Stomach (tissue), 9 donors: ENCODE data around the gene HLA-DOA. TPM values are rescaled to one million over a fixed set of nuclear protein-coding genes. Genes with fewer than 3 reads are reported as not detected.

Source experiments
- DNase-seq, 2 donors: peaks; one replicate each; pipeline versions ENCODE4 v3.0.0 to v3.0.0-alpha.2; 2013 to 2019
- H3K27ac ChIP-seq, 5 donors: fragments of 200-600 bp in 4 of 5; sonication (generic) in 4 of 5; one replicate each; pipeline ENCODE4 v1.5.1; 2013 to 2019; ENCODE audit warnings: mild to moderate bottlenecking in 1 of 5, moderate library complexity in 1 of 5
- H3K27me3 ChIP-seq, 3 donors: fragments of 200-600 bp; sonication (generic); one replicate each; pipeline ENCODE4 v1.5.1; 2017 to 2019; ENCODE audit warnings: mixed run types in 1 of 3
- H3K36me3 ChIP-seq, 4 donors: fragments of 200-600 bp; sonication (generic); 1 replicate in 3 of 4; 2 replicates in 1 of 4; pipeline ENCODE4 v1.5.1; 2016 to 2019
- H3K4me1 ChIP-seq, 4 donors: fragments of 200-600 bp; sonication (generic); one replicate each; pipeline ENCODE4 v1.5.1; 2016 to 2019
- H3K4me3 ChIP-seq, 4 donors: fragments of 200-600 bp; sonication (generic) in 3 of 4; one replicate each; pipeline ENCODE4 v1.5.1; 2016 to 2019; ENCODE audit warnings: mild to moderate bottlenecking in 1 of 4
- H3K9me3 ChIP-seq, 4 donors: fragments of 200-600 bp; sonication (generic); one replicate each; pipeline ENCODE4 v1.5.1; 2016 to 2019
- EP300 ChIP-seq: sonication (generic); formaldehyde crosslinking; IDR thresholded peaks from one replicate; pipeline ENCODE4 v1.6.1; 2017; ENCODE audit warnings: antibody characterized with exemption
- POLR2A ChIP-seq, 4 donors: fragments of 450-650 bp; IDR thresholded peaks; one replicate each; pipeline ENCODE4 v1.6.1; 2016; ENCODE audit warnings: antibody characterized with exemption in 4 of 4, control low read depth in 2 of 4, mild to moderate bottlenecking in 1 of 4, moderate library complexity in 1 of 4
- POLR2AphosphoS5 ChIP-seq, 3 donors: sonication (generic); formaldehyde crosslinking; IDR thresholded peaks; one replicate each; pipeline ENCODE4 v1.6.1; 2016; ENCODE audit warnings: antibody characterized with exemption in 3 of 3
- WGBS, 5 donors: extraction: QIAGEN DNeasy Blood & Tissue Kit in 3 of 5; methylation state at CpG; one replicate each; pipeline versions ENCODE4 v1.1.5 to v1.1.7; 2013 to 2018; 5-methylcytosine and 5-hydroxymethylcytosine counted together
- intact Hi-C: fragments of 100-400 bp; cut with DNase I; formaldehyde crosslinking; loops from one replicate; pipeline ENCODE4 v1.15.1; 2023; ENCODE audit warnings: low total_unique reads
- polyA plus RNA-seq, 3 donors: library from polyadenylated mRNA; stranded (reverse); fragments of 200-250 nt; gene quantifications; one replicate each; pipeline ENCODE4 v1.2.3, GENCODE V29; 2013
- total RNA-seq, 5 donors: library from RNA; depleted of rRNA; stranded (reverse); fragments of >200 nt; gene quantifications; one replicate each; pipeline versions ENCODE4 v1.1.0 to v1.2.3, GENCODE V29; 2014 to 2016
- TF ChIP-seq, protein P1 (sequence below), 7 experiments: fragments of 450-650 bp in 4 of 7; fragments of 200-600 bp in 3 of 7; sonication (generic) in 3 of 7; IDR thresholded peaks; one replicate each; pipeline ENCODE4 v1.5.1; 2016 to 2019; ENCODE audit warnings: antibody characterized with exemption in 7 of 7, control low read depth in 2 of 7, mild to moderate bottlenecking in 1 of 7
- donor health status: healthy with polysubstance abuse.
- donor health status: Bipolar disorder and iron deficiency.
- donor health status: healthy.

Gene HLA-DOA
- total and polyA plus RNA-seq, 8 donors = 0.45 to 3.9 (median 0.92) TPM; not detected in 1

GRCh38 chr6:32995448-32995847 is 13.9 kb downstream of the HLA-DOA start:
- Histone ChIP-seq H3K4me3 (no peak overlapping the region), H3K27me3 (peaks cover 0 to 35% (median 0%) of the 10 kb centered on the region in 3 donors), H3K4me1 (no peaks in the 10 kb centered on the region), H3K9me3 (no peaks in the 10 kb centered on the region), H3K36me3 (no peaks in the 10 kb centered on the region), H3K27ac (no peak overlapping the region)
- WGBS, 5 donors = 37 to 52% (median 43%) methylated on average over 2 of the region's 2 CpGs
- DNase-seq = no peak
- intact Hi-C loops = no loop called here
- TF ChIP-seq, protein P1, sequence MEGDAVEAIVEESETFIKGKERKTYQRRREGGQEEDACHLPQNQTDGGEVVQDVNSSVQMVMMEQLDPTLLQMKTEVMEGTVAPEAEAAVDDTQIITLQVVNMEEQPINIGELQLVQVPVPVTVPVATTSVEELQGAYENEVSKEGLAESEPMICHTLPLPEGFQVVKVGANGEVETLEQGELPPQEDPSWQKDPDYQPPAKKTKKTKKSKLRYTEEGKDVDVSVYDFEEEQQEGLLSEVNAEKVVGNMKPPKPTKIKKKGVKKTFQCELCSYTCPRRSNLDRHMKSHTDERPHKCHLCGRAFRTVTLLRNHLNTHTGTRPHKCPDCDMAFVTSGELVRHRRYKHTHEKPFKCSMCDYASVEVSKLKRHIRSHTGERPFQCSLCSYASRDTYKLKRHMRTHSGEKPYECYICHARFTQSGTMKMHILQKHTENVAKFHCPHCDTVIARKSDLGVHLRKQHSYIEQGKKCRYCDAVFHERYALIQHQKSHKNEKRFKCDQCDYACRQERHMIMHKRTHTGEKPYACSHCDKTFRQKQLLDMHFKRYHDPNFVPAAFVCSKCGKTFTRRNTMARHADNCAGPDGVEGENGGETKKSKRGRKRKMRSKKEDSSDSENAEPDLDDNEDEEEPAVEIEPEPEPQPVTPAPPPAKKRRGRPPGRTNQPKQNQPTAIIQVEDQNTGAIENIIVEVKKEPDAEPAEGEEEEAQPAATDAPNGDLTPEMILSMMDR (IDR thresholded peaks at IDR 0.05) = no peak
- no peak for TF ChIP-seq POLR2A (IDR thresholded peaks at IDR 0.05)

DNA sequence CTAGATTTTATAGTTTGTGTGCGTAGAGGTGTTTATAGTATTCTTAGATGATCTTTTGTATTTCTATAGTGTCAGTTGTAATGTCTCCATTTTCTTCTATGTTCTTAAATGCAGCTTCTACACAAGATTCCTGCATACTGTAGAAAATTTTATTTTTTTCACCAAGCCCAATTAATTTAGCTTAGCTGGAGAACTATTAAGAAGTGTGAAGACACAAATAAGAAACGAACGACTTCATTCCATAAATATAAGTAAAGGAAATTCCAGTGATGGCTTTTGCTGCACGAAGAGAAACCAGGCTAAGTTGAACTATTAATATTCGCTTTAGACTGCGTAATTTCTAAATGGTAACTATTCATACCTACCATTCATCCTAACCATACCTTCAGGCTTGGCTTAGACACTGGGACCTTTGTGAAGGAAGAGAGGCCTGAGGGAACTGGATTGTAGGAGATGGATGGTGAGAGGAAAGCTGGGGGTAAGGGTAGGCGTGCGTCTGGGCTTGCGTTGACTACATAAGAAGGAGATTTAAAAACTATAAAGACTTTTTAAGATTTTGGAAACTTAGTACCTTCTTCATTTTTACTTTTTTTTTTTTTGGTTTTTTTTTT is 15.9 kb downstream of the HLA-DOA start:
- intact Hi-C loops = no loop called here
- TF ChIP-seq EP300 (no peak), POLR2A (IDR thresholded peaks at IDR 0.05) (no peak), POLR2AphosphoS5 (IDR thresholded peaks at IDR 0.05) (no peak)
- TF ChIP-seq, protein P1 (IDR thresholded peaks at IDR 0.05) = no peak

GRCh38 chr6:32991972-32992371 is 17.4 kb downstream of the HLA-DOA start:
- intact Hi-C loops = no loop called here
- no peaks in the 10 kb centered on the region for H3K4me1 ChIP-seq

More for the DNA sequence above, 15.9 kb downstream of the HLA-DOA start:
- Histone ChIP-seq H3K4me3 (no peak overlapping the region), H3K27me3 (peaks cover 0 to 22% (median 0%) of the 10 kb centered on the region in 3 donors), H3K9me3 (no peaks in the 10 kb centered on the region), H3K36me3 (no peaks in the 10 kb centered on the region), H3K27ac (no peak overlapping the region), H3K4me1 (no peaks in the 10 kb centered on the region)
- WGBS, 5 donors = 90 to 93% (median 91%) methylated on average over 9 of the region's 9 CpGs
- DNase-seq = no peak

GRCh38 chr6:32989368-32989767 is 20.0 kb downstream of the HLA-DOA start:
- Histone ChIP-seq H3K9me3 (no peaks in the 10 kb centered on the region), H3K4me3 (no peak overlapping the region), H3K4me1 (peaks cover 3 to 9% (median 8%) of the 10 kb centered on the region in 4 donors), H3K36me3 (no peaks in the 10 kb centered on the region), H3K27me3 (no peaks in the 10 kb centered on the region), H3K27ac (no peak overlapping the region)
- intact Hi-C loops = loop anchor here (5.0 kb wide), 2 partner anchors 52 to 107 kb away; no protein-coding TSS in a partner anchor
- WGBS, 5 donors = 87 to 100% (median 97%) methylated on average over 1 of the region's 1 CpG
- TF ChIP-seq, protein P1 (IDR thresholded peaks at IDR 0.05) = no peak
- no peak for TF ChIP-seq POLR2AphosphoS5 (IDR thresholded peaks at IDR 0.05)
- no peak for TF ChIP-seq POLR2A (IDR thresholded peaks at IDR 0.05)
- no peak for TF ChIP-seq EP300
- no peak for DNase-seq

More at GRCh38 chr6:32991972-32992371, 17.4 kb downstream of the HLA-DOA start:
- H3K27ac ChIP-seq = no peak overlapping the region
- H3K36me3 ChIP-seq = no peaks in the 10 kb centered on the region
- DNase-seq = no peak
- 49 to 67% (median 63%) methylated on average over 4 of the region's 4 CpGs for WGBS, 5 donors
- TF ChIP-seq POLR2A (IDR thresholded peaks at IDR 0.05) (no peak), EP300 (no peak), POLR2AphosphoS5 (IDR thresholded peaks at IDR 0.05) (no peak)
- TF ChIP-seq, protein P1 (IDR thresholded peaks at IDR 0.05) = no peak
- peaks cover 0 to 7% (median 0%) of the 10 kb centered on the region in 3 donors for H3K27me3 ChIP-seq
- H3K9me3 ChIP-seq = no peaks in the 10 kb centered on the region
- no peak overlapping the region for H3K4me3 ChIP-seq
